ENCODE results near the gene STBD1.
"Not testable (repeated sequence)": the region's sequence is repeated elsewhere in the genome, so short reads cannot be mapped to it uniquely, and the experiment has no call there.

STBD1 gene

DNA sequence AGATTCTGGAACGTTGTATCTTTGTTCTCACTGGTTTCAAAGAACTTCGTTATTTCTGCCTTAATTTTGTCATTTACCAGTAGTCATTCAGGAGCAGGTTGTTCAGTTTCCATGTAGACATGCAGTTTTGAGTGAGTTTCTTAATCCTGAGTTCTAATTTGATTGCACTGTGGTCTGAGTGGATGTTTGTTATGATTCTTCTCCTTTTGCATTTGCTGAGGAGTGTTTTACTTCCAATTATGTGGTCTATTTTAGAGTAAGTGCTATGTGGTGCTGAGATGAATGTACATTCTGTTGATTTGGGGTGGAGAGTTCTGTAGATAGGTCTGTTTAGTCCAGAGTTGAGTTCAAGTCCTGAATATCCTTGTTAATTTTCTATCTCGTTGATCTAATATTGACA lies 18.7 kb upstream of the STBD1 start:
- DNase-seq = not testable (repeated sequence)

DNA sequence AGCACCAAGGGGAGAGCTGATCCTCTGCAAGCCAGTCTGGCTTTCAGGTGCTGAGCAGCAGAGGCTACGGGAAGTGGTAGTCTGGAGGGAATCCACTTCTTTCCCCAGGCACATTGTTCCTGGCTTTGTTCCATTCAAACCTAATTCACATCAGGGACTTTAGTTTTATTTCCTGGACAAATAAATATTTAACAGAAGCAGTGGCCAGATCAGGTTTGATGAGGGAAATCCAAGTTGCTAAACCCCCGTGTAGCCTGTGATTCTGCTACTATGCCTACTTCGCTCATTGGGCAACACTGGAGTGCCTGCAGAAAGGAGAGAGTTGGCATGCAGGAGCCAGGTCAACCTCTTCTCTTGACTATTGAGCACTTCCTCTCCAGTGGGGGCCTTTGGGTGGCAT lies 13.8 kb upstream of the STBD1 start:
- DNase-seq = no peak

DNA sequence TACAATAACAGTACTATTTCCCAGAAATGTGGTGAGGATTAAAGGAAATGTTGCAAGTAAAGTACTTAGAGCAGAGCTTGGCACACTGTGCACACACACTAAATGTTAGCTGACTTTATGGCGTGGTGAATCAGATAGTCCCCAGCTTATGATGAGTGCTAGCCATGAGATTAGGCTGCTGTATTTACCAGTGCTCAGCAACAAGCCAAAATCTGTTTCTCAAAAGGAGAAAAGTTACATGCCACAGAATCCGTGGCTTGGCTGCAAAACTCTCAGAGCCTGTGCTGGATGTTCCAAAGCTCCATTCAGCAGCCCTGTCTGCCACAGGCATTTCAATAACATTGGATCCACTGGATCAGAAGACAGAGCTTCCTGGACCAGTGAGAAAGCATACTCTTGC lies 12.8 kb upstream of the STBD1 start:
- DNase-seq = no peak

DNA sequence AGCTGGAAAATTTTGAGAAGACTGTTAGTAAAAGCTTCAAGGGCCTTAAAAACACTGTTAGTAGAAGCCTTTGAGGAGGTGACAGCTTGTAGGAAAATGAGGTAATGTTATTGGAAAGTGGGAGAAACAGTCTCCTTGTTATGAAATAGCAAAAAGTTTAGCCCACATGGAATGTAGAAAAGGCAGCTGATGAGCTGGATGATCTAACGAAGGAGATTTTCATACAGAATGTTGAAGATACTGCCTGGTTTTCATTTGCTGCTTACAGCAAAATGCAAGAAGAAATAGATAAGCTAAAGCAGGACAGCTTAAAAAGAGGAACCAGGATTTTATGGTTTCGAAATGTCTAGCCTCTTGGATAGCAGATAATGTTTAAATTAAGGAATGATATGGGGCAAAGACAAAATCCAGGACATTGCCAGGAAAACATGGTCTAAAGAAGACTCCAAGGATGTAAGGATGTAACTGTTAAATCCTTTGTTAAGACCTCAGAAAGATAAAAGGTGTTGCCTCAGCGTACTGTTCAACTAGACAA lies 10.2 kb upstream of the STBD1 start:
- no peak for DNase-seq

DNA sequence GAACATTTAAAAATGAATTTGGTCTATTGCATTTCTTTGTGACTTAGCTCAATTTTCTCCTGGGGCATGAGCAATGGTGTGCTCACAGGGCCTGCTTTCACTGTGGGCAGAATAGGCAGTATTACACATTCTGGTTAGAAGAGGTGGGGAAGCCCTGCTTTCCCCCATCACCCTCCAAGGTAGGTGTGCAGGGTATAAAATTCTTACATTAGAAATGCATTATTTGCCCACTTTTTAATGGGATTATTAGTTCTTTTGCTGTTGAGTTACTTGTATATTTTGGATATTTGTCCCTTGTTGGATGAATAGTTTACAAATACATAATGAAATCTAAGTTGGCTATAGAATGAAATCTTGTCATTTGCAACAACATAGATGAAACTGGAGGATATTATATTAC lies 8.3 kb upstream of the STBD1 start:
- no peak for DNase-seq

DNA sequence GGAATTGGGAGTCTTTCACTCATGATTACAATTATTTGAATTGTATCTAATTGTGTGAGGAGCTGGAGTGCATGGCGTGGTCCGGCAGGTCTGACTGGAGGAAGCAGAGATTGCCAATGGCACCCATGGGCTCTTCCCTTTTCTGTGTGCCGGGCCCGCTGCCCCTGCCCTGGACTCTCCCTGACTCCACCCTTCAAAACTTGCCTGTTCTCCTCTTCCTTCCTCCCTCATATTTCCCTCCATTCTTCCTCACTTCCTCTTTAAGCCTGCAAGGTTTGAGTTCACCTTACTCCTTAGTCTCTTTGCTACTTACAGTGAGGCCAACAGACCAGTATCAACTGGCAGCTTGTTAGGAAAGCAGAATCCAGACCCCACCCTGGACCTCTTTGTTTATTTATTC lies 6.5 kb upstream of the STBD1 start:
- DNase-seq = no peak

DNA sequence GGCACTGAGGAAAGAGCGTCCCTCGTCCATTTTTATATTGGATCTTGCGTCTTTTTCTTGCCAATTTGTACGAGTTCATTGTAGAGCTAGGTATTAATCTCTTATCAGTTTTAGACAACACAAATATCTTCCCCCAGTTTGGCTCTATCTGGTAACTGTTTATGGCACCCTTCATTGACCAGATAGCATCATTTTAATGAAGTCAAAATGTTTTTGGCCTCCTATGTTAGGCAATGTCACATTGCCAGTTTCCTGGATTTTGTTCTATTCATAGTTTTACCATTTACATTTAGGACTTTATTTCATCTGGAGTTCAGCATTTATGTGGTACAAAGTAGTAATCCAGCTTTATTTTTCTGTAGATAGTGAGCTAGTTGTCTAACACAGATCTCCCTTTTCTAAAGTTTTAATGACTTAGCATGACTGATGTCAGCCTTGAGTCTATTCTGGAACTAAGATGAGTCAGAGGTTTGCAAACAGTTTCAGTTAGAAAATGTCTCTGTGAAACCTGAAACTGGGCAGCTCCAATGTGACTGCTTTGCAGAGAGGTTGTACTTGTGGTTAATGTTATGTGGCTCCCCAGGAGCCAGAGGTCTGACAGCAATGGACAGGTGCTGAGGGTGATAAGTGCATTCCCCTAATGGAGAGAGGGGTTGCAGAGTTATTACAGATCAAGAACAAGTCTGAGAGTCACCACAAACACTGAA lies 5.3 kb upstream of the STBD1 start:
- DNase-seq = peak; percentile 6

DNA sequence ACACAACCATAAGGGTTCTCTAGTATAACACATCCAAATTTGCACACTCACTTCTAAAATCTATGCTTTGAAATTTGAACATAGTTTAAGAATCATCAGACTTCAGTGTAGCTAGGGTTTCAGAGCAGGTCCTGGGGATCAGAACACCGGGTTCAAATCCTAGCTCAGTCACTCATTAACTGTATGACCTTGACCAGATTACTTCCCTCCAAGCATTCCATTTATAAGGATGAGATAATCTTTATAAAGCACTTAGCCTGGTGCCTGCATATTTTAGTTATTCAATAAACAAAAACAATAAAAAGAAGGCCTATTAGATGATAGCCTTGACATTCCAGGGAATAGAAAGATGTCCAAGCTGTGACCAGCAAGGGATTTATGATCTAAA lies 4.8 kb upstream of the STBD1 start:
- no peak for DNase-seq

DNA sequence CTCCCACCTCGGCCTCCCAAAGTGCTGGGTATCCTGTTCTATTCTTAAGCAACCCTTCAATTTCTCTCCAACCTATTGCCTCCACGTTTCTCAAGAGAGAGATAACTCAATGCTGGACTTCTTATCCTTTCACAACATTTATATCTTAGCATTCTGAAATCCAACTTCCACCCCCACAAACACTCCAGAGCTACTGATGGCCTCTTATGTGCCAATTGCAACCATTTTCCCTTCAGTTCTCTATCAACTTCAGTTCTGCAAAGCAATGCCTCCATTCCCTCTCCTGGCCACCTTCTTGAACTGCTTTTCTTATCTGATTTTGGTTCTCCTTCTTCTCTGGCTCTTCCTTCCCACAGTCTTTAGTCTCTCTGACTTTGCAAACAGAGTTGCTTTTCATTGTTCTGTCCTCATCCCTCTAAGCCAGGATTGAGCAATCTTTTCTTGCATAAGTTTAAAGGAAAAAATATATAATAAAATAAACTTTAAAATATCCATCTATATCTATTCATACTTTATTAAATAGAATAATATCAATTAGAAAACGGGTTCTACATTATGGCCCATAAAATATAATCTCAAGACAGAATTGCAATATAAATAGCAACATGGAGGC lies 3.6 kb upstream of the STBD1 start:
- no peak for DNase-seq

DNA sequence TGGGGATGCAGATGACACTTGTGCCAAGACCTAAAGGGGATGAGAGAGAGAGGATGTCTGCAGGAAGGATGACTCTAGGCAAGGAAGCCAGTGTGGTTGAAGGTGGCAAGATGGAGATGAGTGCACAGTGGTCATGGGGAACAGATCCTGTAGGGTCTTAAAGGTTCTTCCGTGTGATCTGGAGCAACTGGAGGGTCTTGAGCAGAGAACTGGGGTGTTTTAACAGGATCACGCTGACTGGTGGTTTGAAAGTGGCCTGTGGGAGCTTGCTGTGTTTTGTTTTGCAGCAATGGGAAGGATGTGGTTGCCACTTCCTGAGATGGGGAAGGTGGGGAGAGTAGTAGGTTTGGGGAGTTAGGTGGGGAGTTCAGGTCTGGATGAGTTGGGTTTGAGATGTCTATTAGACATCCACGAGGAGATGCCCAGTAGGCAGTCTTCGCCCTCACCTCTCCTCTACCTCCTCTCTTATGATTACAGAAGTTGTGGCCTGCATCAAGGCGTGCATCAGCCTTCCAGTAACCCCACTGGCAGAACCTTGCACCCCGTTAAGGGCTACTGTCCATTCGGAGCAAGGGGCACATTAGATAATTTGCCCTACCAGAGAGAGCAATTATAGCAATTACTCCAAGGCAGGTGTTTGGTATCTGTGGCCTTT lies 1.4 kb upstream of the STBD1 start:
- DNase-seq = no peak

DNA sequence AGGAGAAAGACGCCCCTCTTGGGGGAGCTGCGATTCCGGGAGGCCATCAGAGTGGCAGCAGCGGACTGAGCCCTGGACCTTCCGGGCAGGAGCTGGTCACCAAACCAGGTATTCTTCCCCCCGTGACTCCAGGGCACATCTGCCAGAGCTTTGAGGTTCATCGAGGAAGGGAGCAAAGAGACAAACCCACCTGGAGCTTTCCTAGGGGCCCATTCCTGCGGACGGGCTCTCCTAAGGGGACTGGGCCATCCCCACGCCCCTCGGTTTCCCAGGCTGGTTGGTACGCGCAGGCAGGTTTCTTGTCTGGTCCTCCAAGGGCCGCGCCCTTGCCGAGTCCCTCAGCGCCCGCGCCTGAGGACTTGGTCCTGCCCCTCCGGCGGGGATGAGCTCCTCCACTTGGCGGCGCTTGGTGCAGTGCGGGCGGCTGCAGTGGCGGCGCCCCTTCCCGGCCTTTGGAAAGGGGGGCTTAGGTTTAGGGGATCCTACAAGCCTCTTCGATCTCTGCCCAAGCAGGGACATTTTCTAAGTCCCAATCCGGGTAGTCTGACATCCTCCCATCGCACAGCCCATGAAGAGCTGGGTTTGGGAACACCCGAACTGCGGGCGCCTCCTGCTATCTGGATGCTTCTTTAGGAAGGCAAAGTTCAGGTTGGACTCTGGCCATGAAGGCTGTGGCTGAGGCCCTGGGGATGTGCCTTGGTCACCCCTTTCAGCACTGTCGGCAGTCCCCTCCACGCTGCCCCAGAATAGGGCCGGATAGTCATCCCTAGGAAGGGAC lies 538 bp downstream of the STBD1 start:
- DNase-seq = no peak

DNA sequence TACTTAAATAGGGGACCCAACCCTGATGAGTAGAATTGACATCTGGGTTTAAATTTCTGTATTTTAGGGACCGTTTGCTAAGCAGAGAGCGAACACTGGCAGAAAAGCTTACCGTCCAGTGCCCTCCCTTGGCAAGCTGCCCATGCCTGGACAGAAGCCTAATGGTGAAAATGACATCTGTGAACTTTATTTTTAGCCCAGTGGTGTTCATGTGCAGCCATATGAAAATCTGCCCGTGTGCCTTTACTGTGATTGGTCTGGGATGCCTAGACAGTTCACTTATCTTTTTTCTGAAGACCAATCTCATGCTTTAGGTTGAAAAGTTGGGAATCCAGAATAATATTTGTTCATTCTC lies 1.1 kb downstream of the STBD1 start:
- no peak for DNase-seq

DNA sequence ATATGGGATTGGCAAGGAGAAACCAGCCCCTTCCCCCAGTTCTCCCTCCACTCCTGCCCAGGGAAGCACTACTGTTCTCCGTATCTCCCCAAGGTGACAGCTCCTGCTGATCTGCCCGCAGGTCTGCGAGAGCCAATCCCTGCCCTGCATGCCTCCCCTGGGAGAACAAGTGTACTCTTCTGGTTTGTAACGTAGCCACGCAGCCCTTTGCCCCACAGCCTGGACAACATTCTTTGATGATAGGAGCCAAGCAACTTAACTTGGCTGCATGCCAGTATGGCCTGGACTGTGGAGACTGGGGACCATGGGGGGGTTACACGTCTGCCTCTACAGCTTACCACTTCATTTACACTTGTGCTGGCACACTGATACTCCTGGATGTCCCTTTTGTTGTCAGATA lies 2.0 kb downstream of the STBD1 start:
- no peak for DNase-seq

DNA sequence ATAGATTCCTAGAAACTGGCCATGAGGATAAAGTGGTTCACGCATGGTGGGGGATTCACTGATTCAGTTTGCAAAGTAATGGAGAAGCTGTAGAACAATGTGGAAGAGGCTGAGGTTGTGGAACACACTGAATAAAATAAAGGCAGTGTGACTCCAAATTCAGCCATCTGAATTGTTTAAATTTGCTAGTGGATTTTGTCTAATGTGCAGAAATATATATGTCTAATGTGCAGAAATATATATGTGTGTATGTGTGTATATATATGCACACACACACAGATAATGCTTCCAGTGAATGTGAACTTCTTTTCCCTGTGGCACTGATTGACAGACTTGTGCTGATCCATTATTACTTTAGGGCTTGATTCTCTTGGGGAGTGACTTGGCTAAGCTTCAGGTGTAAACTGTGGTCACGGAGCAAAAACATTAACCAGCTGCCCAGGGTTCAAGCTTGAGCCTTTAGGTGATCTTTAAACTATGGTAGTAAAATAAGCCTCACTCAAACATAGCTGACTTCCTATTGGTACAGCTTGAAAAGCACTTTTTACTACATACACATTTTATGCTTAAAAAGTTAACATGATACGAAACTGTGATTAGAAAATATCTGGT lies 3.5 kb downstream of the STBD1 start:
- DNase-seq = no peak

DNA sequence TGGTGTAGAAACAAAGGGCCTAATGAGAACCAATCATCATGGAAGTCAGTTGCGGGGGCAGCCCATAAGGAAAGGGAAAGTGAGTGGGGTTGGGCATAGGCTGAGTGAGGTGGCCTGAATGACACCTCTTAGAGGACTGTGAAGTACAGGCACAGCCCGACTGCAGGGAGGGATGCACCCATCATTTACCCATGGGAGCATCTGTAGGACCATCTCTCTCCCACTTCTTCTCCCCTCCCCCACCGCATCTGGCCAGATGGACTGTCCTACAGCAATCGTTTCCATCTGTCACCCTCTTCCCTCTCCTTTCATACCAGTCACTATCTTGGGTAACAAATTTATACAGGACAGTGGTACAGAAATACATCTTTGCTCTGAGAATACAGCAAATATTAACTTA lies 4.2 kb downstream of the STBD1 start:
- no peak for DNase-seq

DNA sequence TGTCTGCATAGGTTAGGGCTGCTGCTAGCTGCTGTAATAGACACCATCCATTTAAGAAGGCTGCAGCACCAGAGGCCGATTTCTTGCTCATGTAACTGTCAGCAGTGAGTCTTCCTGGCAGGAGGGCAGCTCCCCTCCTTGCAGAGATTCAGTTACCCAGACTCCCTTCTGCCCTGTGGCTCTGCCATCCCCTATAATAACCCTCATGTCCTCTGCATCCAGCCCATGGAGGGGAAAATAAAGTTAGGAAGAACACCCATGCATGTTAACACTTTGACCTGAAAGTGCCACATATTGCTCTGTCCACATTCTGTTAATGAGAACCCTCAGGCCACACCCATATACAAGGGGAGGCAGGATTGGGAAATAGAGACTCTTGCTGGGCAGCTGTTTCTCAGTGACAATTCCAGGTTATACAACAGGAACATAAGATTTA lies 5.4 kb downstream of the STBD1 start:
- no peak for DNase-seq

DNA sequence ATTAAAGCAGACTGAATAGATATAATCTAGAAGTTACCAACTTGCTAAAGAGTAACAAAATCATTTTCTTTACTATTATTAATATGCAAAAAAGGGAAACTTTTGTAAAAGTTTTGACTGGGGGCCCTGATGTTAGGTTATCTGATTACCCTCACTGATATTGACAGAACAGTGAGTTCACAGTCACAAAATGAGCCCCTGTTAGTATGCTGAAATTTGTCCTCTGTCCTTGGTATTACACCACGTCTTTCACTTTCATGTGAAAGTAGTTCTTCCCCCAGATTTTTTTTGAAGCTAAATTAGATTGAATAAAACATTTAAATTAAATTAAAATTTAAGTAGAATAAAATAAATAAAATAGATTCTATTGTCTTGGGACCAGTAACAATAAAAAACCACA lies 5.9 kb downstream of the STBD1 start:
- DNase-seq = no peak

DNA sequence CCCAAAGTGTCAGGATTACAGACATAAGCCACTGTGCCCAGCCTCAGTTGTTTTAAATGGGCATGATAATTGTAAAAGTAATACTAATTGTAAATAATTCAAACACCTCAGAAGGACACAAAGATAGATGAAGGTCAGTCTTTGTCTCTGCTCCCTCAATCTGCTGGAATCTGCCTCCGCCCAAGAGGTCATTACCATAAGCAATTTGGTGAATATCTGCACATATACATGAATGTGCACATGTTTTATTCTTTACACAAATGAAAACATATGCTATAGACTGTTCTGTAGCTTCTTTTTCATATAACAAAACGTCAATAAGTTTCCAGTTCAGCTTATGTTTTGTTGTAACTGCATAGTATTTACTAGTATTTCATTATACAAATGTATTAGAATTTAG lies 7.0 kb downstream of the STBD1 start:
- DNase-seq = no peak

DNA sequence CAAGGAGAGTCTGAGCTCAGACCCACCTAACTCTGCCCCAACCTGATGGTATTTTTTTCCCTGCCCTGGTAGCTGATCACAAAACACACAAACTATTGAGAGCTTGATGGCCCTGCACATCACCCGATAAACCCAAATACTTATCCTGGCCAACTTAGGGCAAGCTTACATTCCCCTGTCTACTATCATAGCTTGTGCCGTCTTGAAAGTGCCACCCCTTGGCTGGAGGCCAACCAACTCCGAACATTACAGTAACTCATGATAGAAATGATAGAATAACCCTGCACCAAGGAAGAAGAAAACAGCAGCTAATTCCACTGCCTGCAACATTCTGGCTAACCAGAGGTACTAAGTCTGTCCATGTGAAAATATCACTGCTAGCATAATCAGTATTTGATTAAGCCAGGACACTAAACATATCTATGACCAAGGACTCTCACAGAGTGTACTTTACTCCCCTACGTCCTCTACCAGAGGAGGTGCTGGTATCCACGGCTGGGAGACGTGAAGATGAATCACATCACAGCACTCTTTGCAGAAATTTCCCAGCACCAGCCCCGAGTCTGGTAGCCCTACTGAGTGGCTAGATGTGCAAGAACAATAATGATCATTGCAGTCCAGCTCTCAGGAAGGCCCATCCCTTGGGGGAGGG lies 8.9 kb downstream of the STBD1 start:
- no peak for DNase-seq

DNA sequence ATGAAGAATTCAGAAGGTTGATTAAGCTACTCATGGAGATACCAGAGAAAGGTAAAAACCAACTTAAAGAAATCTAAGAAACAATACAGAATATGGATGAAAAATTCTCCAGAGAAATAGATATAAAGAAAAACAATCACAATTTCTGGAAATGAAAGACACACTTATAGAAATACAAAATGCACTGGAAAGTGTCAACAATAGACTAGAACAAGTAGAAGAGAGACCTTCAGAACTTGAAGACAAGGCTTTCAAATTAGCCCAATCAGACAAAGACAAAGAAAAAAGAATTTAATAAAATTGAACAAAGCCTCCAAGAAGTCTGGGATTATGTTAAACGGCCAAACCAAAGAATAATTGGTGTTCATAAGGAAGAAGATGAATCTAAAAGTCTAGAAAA lies 9.6 kb downstream of the STBD1 start:
- no peak for DNase-seq

DNA sequence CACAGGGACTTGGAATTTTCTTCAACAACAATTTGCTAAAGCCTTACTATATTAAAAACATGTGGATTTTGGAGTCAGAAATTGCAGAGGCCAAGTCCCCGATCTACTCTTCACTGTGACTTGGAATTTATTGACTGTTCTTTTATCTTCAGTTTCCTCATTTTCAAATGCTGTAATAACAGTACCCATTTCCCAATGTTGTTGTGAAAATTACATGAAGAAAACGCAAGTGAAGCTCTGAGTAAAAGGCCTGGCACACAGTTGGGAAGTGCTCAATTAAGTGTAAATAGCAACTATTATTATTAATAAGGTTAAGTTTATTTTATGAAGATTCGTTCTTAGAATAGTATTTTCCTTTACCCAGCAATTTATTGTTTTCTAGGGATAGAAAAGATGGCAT lies 15.7 kb downstream of the STBD1 start:
- DNase-seq = no peak

DNA sequence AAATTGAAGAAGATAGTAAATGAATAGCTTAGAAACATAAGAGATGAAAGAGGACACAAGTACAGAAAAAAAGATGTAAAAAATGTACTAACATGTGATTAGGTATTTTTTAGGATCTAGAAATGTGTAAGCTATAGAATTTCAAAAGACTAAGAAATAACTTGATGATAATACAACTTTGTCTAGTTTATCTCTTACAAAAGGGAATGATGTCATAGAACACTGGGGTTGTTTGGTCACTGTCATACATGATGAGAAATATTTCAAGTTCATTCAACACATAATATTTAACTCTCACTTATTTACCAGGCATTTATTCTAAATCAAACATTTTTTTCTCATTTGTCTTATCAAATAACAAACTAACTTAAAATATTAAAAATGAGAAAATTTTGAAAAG lies 18.5 kb downstream of the STBD1 start:
- no peak for DNase-seq

DNA sequence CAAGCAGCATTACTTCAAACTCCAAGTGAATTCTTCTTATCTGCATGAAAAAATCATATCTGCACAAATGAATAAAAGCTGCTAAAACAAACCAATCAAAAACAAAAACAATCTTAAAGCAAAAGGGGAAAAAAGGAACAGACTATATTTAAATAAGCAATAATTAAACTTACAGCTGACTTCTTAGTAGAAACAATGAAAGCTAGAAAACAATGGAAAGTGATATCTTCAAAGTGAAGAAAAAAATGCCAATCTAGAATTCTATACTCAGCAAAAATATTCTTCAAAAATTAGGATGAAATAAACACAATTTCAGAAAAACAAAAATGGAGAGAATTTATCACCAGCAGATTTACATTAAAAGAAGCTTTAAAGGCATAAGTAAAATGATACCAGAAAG lies 20.0 kb downstream of the STBD1 start:
- DNase-seq = no peak
